ENCODE results near the gene MYRIP.

DNA sequence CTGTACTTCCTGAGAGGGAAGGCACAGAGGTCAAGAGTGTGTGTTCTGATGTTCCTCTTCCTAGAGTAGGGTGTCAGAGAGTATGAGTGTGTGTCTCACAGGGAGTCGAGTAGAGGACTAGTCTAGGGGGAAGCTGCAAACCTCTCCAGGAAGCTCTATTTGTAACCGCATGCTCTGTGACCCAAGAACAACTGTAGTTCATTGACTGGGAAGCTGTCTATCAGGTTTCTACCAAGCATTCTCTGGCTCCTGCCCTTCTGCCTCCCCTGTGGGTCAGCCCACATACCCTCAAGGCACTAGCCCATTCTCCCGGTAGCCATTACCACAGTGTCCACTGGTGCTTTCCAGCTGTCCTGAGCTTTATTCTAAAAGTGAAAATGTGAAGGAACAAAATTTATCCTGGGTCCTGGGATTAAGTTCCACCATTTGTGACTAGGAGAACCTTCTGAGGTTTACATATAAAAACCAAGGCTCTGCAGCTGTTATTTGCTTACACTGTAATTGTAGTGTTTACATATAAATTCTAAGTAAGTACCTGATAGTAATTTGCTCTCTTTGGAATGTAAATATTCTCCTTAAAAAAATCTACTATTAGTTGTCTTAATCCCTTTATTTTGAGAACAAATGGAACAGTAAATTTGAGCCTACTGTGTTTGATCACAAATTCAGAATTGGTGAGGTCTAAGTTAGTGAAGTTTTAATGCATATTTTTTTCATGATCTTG is 40.7 kb downstream of the MYRIP start:
- TF ChIP-seq, protein P1, sequence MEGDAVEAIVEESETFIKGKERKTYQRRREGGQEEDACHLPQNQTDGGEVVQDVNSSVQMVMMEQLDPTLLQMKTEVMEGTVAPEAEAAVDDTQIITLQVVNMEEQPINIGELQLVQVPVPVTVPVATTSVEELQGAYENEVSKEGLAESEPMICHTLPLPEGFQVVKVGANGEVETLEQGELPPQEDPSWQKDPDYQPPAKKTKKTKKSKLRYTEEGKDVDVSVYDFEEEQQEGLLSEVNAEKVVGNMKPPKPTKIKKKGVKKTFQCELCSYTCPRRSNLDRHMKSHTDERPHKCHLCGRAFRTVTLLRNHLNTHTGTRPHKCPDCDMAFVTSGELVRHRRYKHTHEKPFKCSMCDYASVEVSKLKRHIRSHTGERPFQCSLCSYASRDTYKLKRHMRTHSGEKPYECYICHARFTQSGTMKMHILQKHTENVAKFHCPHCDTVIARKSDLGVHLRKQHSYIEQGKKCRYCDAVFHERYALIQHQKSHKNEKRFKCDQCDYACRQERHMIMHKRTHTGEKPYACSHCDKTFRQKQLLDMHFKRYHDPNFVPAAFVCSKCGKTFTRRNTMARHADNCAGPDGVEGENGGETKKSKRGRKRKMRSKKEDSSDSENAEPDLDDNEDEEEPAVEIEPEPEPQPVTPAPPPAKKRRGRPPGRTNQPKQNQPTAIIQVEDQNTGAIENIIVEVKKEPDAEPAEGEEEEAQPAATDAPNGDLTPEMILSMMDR (conservative IDR thresholded peaks at IDR 0.05), result no peak
- no peak for TF ChIP-seq ZFX (IDR thresholded peaks at IDR 0.05)

Measured in C4-2B (cell line).